H1 (cell line): ENCODE data around the gene SLC17A4. TPM values are rescaled to one million over a fixed set of nuclear protein-coding genes. Genes with fewer than 3 reads are reported as not detected.

Experiments
- CTCF ChIA-PET: fragments of 300-600 bp; sonication (Branson Sonifier 250); formaldehyde crosslinking; loops from one replicate; lab custom pipeline; 2021; ENCODE audit not compliant: partially characterized antibody; lab: Charles Lee
- POLR2A ChIA-PET: fragments of 300-600 bp; sonication (Branson Sonifier 250); formaldehyde crosslinking; loops from one replicate; lab custom pipeline; 2021; ENCODE audit warnings: inconsistent platforms; ENCODE audit not compliant: partially characterized antibody; lab: Charles Lee
- DNase-seq, 2 experiments: peaks; one replicate each; pipeline versions ENCODE4 v3.0.0 to v3.0.0-alpha.2; 2010 to 2022; ENCODE audit warnings: low spot score in 2 of 2, low read depth in 1 of 2, mixed read lengths in 1 of 2
- FAIRE-seq: peaks from 2 replicates; lab custom pipeline; 2011; peaks lifted over from hg19 to GRCh38; lab: Jason Lieb, UNC
- H2AFZ ChIP-seq: 2 replicates; pipeline ENCODE4 v1.8.1; 2012; ENCODE audit warnings: low read length, inconsistent platforms
- H2AK5ac ChIP-seq: 2 replicates; pipeline ENCODE4 v1.6.1; 2013; ENCODE audit warnings: low read depth, low read length
- H2BK120ac ChIP-seq: replicated peaks from 2 replicates; pipeline ENCODE3; 2013; ENCODE audit warnings: low read depth, low read length, inconsistent platforms
- H2BK12ac ChIP-seq: 2 replicates; pipeline ENCODE4 v1.6.1; 2013; ENCODE audit warnings: low read depth, low read length
- H2BK15ac ChIP-seq: 2 replicates; pipeline ENCODE4 v1.6.1; 2013; ENCODE audit warnings: low read length
- H2BK20ac ChIP-seq: 2 replicates; pipeline ENCODE4 v1.6.1; 2013; ENCODE audit warnings: low read length
- H2BK5ac ChIP-seq: 2 replicates; pipeline ENCODE4 v1.6.1; 2013; ENCODE audit warnings: low read depth, low read length
- H3K14ac ChIP-seq: 2 replicates; pipeline ENCODE4 v1.6.1; 2013; ENCODE audit warnings: inconsistent platforms; ENCODE audit not compliant: insufficient read length
- H3K18ac ChIP-seq: 2 replicates; pipeline ENCODE4 v1.6.1; 2013; ENCODE audit warnings: low read length; ENCODE audit errors: extremely low read depth
- H3K23ac ChIP-seq: 2 replicates; pipeline ENCODE4 v1.6.1; 2013; ENCODE audit warnings: inconsistent platforms; ENCODE audit not compliant: insufficient read length
- H3K23me2 ChIP-seq: 2 replicates; pipeline ENCODE4 v1.6.1; 2013; ENCODE audit warnings: low read depth, low read length
- H3K27ac ChIP-seq: 2 replicates; pipeline ENCODE4 v1.6.1; 2011; ENCODE audit warnings: low read depth, low read length, inconsistent platforms
- H3K27me3 ChIP-seq, 4 experiments: replicated peaks in 1 of 4; 1 replicate in 1 of 4; 2 replicates in 3 of 4; pipeline versions ENCODE4 v1.6.1 to v1.8.1; 2011 to 2013; ENCODE audit warnings: low read length in 3 of 4, mild to moderate bottlenecking in 3 of 4, inconsistent platforms in 2 of 4, mixed read lengths in 2 of 4, moderate library complexity in 1 of 4; ENCODE audit not compliant: control insufficient read depth in 3 of 4, insufficient read depth in 3 of 4; ENCODE audit errors: extremely low read depth in 1 of 4
- H3K36me3 ChIP-seq, 4 experiments: 2 replicates each; pipeline versions ENCODE4 v1.6.1 to v1.8.1; 2011 to 2013; ENCODE audit warnings: mild to moderate bottlenecking in 4 of 4, low read length in 3 of 4, moderate library complexity in 2 of 4, control low read depth in 1 of 4, inconsistent platforms in 1 of 4; ENCODE audit not compliant: insufficient read depth in 4 of 4, control insufficient read depth in 2 of 4
- H3K4ac ChIP-seq: replicated peaks from 2 replicates; pipeline ENCODE3; 2013; ENCODE audit warnings: low read length, low read depth, mixed read lengths, inconsistent platforms; ENCODE audit not compliant: insufficient read length
- H3K4me1 ChIP-seq, 4 experiments: replicated peaks in 1 of 4; 1 replicate in 1 of 4; 2 replicates in 3 of 4; pipeline versions ENCODE4 v1.6.1 to v1.8.1; 2011 to 2013; ENCODE audit warnings: low read length in 3 of 4, inconsistent platforms in 2 of 4, mixed read lengths in 1 of 4; ENCODE audit not compliant: insufficient read depth in 4 of 4, control insufficient read depth in 3 of 4
- H3K4me2 ChIP-seq, 2 experiments: 2 replicates each; pipeline versions ENCODE4 v1.6.1 to v1.8.1; 2011 to 2013; ENCODE audit warnings: low read depth in 2 of 2, low read length in 2 of 2, control low read depth in 1 of 2, inconsistent platforms in 1 of 2, mild to moderate bottlenecking in 1 of 2; ENCODE audit not compliant: insufficient read depth in 1 of 2
- H3K4me3 ChIP-seq, 4 experiments: fragments of 200-600, 300-600 bp in 1 of 4; sonication (generic), shearing (Covaris generic), sonication (Bioruptor Twin) in 1 of 4; 2 replicates each; pipeline versions ENCODE4 v1.5.1 to v1.8.1; 2011 to 2016; ENCODE audit warnings: low read length in 4 of 4, low read depth in 3 of 4, control low read depth in 2 of 4, inconsistent platforms in 2 of 4, mild to moderate bottlenecking in 2 of 4, mixed read lengths in 1 of 4, moderate library complexity in 1 of 4; ENCODE audit not compliant: insufficient read depth in 2 of 4; ENCODE audit errors: extremely low read depth in 1 of 4
- H3K56ac ChIP-seq: replicated peaks from 2 replicates; pipeline ENCODE3; 2013; ENCODE audit warnings: low read depth, mild to moderate bottlenecking, mixed read lengths, low read length, inconsistent platforms; ENCODE audit not compliant: insufficient read length
- H3K79me1 ChIP-seq: 2 replicates; pipeline ENCODE4 v1.6.1; 2013; ENCODE audit warnings: low read depth, low read length, control low read depth
- H3K79me2 ChIP-seq, 2 experiments: 2 replicates each; pipeline versions ENCODE4 v1.6.1 to v1.8.1; 2012 to 2013; ENCODE audit warnings: low read length in 2 of 2, mild to moderate bottlenecking in 2 of 2, inconsistent platforms in 1 of 2; ENCODE audit not compliant: insufficient read depth in 2 of 2, control insufficient read depth in 1 of 2
- H3K9ac ChIP-seq, 4 experiments: replicated peaks in 1 of 4; 1 replicate in 1 of 4; 2 replicates in 3 of 4; pipeline versions ENCODE4 v1.6.1 to v1.8.1; 2011 to 2013; ENCODE audit warnings: low read depth in 3 of 4, low read length in 3 of 4, control low read depth in 2 of 4, mild to moderate bottlenecking in 2 of 4, moderate library complexity in 2 of 4, inconsistent platforms in 1 of 4; ENCODE audit errors: extremely low read depth in 1 of 4
- H3K9me3 ChIP-seq, 2 experiments: 2 replicates each; pipeline versions ENCODE4 v1.6.1 to v1.8.1; 2012 to 2013; ENCODE audit warnings: mild to moderate bottlenecking in 2 of 2, moderate library complexity in 2 of 2, control low read depth in 1 of 2, inconsistent platforms in 1 of 2, low read depth in 1 of 2, low read length in 1 of 2, mixed read lengths in 1 of 2; ENCODE audit not compliant: insufficient read depth in 2 of 2
- H4K20me1 ChIP-seq, 2 experiments: replicated peaks in 1 of 2; 2 replicates each; pipeline versions ENCODE3 to v1.8.1; 2011 to 2013; ENCODE audit warnings: inconsistent platforms in 2 of 2, low read length in 2 of 2, mild to moderate bottlenecking in 1 of 2; ENCODE audit not compliant: insufficient read depth in 2 of 2, control insufficient read depth in 1 of 2
- H4K5ac ChIP-seq: 2 replicates; pipeline ENCODE4 v1.6.1; 2013; ENCODE audit warnings: low read length, low read depth, mixed read lengths, inconsistent platforms; ENCODE audit not compliant: insufficient read length
- H4K8ac ChIP-seq: 2 replicates; pipeline ENCODE4 v1.8.0; 2013; ENCODE audit warnings: mild to moderate bottlenecking, moderate library complexity, low read length, inconsistent platforms; ENCODE audit not compliant: insufficient read depth; ENCODE audit errors: extremely low read depth
- H4K91ac ChIP-seq: replicated peaks from 2 replicates; pipeline ENCODE3; 2013; ENCODE audit warnings: low read length, mixed read lengths, inconsistent platforms; ENCODE audit not compliant: insufficient read length
- CBX5 ChIP-seq: fragments of 300-800, 300-1000 bp; sonication (generic); IDR thresholded peaks from 2 replicates; pipeline ENCODE4 v1.7.1; 2016; ENCODE audit warnings: antibody characterized with exemption, low read length, low read depth
- CEBPB ChIP-seq: IDR thresholded peaks from 2 replicates; pipeline ENCODE4 v1.6.1; 2012; ENCODE audit warnings: low read depth, low read length
- RBBP5 ChIP-seq: IDR thresholded peaks from 2 replicates; pipeline ENCODE4 v1.7.1; 2012; ENCODE audit warnings: low read depth, mild to moderate bottlenecking, inconsistent platforms, low read length, moderate library complexity, borderline replicate concordance
- WGBS, 2 experiments: shearing (Covaris generic) in 1 of 2; methylation state at CpG; one replicate each; pipeline versions ENCODE4 v1.1.6 to v1.1.7; 2013 to 2015; ENCODE audit warnings: low lambda C conversion rate in 2 of 2, mixed read lengths in 2 of 2, inconsistent platforms in 1 of 2, low coverage in 1 of 2, missing lambda C conversion rate in 1 of 2; ENCODE audit not compliant: insufficient replicate concordance in 2 of 2, insufficient coverage in 1 of 2, insufficient read length in 1 of 2; ENCODE audit errors: extremely low coverage in 1 of 2, missing lambda C conversion rate in 1 of 2; 5-methylcytosine and 5-hydroxymethylcytosine counted together
- polyA plus RNA-seq, 7 experiments: library from polyadenylated mRNA; depleted of rRNA in 3 of 7; stranded (reverse) in 5 of 7; unstranded in 2 of 7; fragments of >200 nt in 5 of 7; fragments of 200-250 nt in 2 of 7; gene quantifications; 1 replicate in 5 of 7; 2 replicates in 1 of 7; 4 replicates in 1 of 7; pipeline versions ENCODE4 v1.2.1 to v1.2.3, GENCODE V29; 2011 to 2013; ENCODE audit warnings: missing spikeins in 2 of 7, mixed read lengths in 2 of 7
- total RNA-seq: library from RNA; stranded (reverse); fragmentation: NEBNext Ultra II Directional; extraction: Animal tissue kit (Norgen Biotek cat#: 25700); gene quantifications from 2 replicates; pipeline ENCODE4 v1.2.1, GENCODE V29; 2021

Gene SLC17A4
- total and polyA plus RNA-seq, 2 of the 8 experiments (the other 6 are each of a cell fraction or from before 2014, with no cell fraction given) = not detected

- no peak for FAIRE-seq
- no peak overlapping the region for H3K27ac ChIP-seq
- no peak overlapping the region for H3K18ac ChIP-seq
- H4K20me1 ChIP-seq = no peaks in the 10 kb centered on the region
- H2BK120ac ChIP-seq = no peak overlapping the region
- H2BK5ac ChIP-seq = no peak overlapping the region
- H3K9ac ChIP-seq = no peak overlapping the region
- no peak overlapping the region for H4K5ac ChIP-seq
- no peak overlapping the region for H4K8ac ChIP-seq
- no peaks in the 10 kb centered on the region; a peak in 1 of 7 replicates for H3K27me3 ChIP-seq
- H4K91ac ChIP-seq = no peak overlapping the region
- no peak overlapping the region for H2BK20ac ChIP-seq
- H3K23me2 ChIP-seq = no peaks in the 10 kb centered on the region; the same call in 1 of the 2 replicates
- DNase-seq = no peak
- no peak overlapping the region for H2BK12ac ChIP-seq
- POLR2A ChIA-PET = no interaction called here
- CTCF ChIA-PET = no interaction called here
- H3K79me2 ChIP-seq = no peaks in the 10 kb centered on the region
- H3K23ac ChIP-seq = no peak overlapping the region
- H2AFZ ChIP-seq = no peak overlapping the region
- H3K14ac ChIP-seq = no peak overlapping the region
- no peak overlapping the region for H2AK5ac ChIP-seq
- TF ChIP-seq RBBP5 (no peak), CEBPB (no peak), CBX5 (no peak)
- no peak overlapping the region for H2BK15ac ChIP-seq
- peaks cover 0 to 2% (median 0%) of the 10 kb centered on the region in 4 experiments; a peak in 1 of 7 replicates for H3K4me1 ChIP-seq
- no peaks in the 10 kb centered on the region for H3K9me3 ChIP-seq
- no peak overlapping the region for H3K4me3 ChIP-seq
- H3K4me2 ChIP-seq = no peak overlapping the region
- 100% methylated on average over 2 of the region's 2 CpGs; no CpG with 5 or more reads in 1 of the 2 experiments for WGBS, 2 experiments
- no peak overlapping the region for H3K56ac ChIP-seq
- H3K36me3 ChIP-seq = no peaks in the 10 kb centered on the region
- no peaks in the 10 kb centered on the region for H3K79me1 ChIP-seq
- H3K4ac ChIP-seq = no peak overlapping the region
Measured at GRCh38 chr6:25777031-25777430, 22.5 kb downstream of the SLC17A4 start.
